Measurements from ENCODE around the gene TTC33.

DNA sequence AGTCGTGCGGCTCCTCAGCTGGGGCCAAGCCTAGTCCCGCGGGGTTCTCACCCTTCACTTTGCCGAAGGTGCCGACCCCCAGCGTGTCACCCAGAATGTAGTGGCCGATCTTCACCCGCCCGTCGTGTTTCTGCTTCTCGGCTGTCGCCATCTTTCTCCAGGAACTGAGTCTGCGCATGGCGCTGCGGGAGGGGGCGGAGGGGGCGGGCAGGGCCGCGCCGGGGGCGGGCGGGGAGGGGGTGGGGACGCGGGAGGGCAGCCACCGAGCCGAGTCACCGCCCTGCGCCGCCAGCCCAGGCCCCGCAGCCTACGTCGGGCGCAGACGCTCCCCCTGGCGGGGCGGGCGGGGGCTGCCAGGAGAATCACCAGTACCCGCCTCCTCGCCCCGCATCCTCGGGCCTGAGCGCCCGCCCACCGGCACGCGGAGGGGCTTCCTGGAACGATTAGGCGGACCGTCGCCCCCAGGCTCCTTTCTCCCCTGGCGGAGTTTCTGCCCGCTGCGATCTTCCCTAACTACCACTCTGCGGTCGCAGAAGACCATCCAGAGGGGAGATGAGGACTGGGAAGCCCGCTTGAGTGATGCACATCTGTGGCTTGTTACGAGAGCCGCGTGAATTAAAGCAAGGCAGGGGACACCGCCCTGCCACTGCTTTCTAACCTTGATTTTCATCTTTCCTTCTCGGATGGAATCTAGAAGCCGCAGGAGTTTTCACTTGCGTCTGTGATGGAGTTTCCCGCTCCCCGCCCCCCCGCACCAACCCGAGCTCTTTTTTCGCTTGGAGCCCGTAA lies 42.4 kb upstream of the TTC33 start, which contains the start of gene PRKAA1:
- TF ChIP-seq EP300 (IDR thresholded peaks at IDR 0.05): no peak
- TF ChIP-seq, protein P1, sequence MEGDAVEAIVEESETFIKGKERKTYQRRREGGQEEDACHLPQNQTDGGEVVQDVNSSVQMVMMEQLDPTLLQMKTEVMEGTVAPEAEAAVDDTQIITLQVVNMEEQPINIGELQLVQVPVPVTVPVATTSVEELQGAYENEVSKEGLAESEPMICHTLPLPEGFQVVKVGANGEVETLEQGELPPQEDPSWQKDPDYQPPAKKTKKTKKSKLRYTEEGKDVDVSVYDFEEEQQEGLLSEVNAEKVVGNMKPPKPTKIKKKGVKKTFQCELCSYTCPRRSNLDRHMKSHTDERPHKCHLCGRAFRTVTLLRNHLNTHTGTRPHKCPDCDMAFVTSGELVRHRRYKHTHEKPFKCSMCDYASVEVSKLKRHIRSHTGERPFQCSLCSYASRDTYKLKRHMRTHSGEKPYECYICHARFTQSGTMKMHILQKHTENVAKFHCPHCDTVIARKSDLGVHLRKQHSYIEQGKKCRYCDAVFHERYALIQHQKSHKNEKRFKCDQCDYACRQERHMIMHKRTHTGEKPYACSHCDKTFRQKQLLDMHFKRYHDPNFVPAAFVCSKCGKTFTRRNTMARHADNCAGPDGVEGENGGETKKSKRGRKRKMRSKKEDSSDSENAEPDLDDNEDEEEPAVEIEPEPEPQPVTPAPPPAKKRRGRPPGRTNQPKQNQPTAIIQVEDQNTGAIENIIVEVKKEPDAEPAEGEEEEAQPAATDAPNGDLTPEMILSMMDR (IDR thresholded peaks at IDR 0.05): peak; percentile 26 to 88

Data from suprapubic skin (tissue), 3 donors.